Upper lobe of right lung (tissue), 1 donor: ENCODE results near the gene RBM5. TPM values are rescaled to one million over a fixed set of nuclear protein-coding genes. Genes with fewer than 3 reads are reported as not detected.

ENCODE experiments used
- ATAC-seq: fragments of 200-7000 bp; cut with Tn5 transposase; one replicate; pipeline ENCODE4 v1.9.1; 2020; ENCODE audit warnings: mild to moderate bottlenecking, moderate library complexity
- DNase-seq: peaks from one replicate; pipeline ENCODE4 v3.0.0-alpha.2; 2020
- H3K27ac ChIP-seq: fragments of 200-600 bp; one replicate; pipeline ENCODE4 v1.8.0; 2022
- H3K27me3 ChIP-seq: fragments of 200-600 bp; one replicate; pipeline ENCODE4 v1.8.0; 2022; ENCODE audit warnings: mild to moderate bottlenecking
- H3K36me3 ChIP-seq: fragments of 200-600 bp; one replicate; pipeline ENCODE4 v1.8.0; 2022
- H3K4me1 ChIP-seq: fragments of 200-600 bp; one replicate; pipeline ENCODE4 v1.8.0; 2022
- H3K4me3 ChIP-seq: fragments of 200-600 bp; one replicate; pipeline ENCODE4 v1.8.0; 2022; ENCODE audit warnings: mild to moderate bottlenecking
- H3K9me3 ChIP-seq: fragments of 200-600 bp; one replicate; pipeline ENCODE4 v1.8.0; 2022
- CTCF ChIP-seq: fragments of 200-600 bp; IDR thresholded peaks from one replicate; pipeline ENCODE4 v1.8.0; 2022; ENCODE audit warnings: antibody characterized with exemption
- intact Hi-C: fragments of 100-400 bp; cut with DNase I; formaldehyde crosslinking; loops from one replicate; pipeline ENCODE4 v1.11.0; 2022
- total RNA-seq: library from RNA; stranded (reverse); fragmentation: NEBNext Ultra II Directional; extraction: Animal tissue kit (Norgen Biotek cat#: 25700); gene quantifications from one replicate; pipeline ENCODE4 v1.2.1, GENCODE V29; 2021
- donor health status: DM: no; HTN: yes; CAD: no; lungs with severe emphysema.

The RBM5 gene
- total RNA-seq, 1 donor from 2014 or later, result 161 TPM

DNA sequence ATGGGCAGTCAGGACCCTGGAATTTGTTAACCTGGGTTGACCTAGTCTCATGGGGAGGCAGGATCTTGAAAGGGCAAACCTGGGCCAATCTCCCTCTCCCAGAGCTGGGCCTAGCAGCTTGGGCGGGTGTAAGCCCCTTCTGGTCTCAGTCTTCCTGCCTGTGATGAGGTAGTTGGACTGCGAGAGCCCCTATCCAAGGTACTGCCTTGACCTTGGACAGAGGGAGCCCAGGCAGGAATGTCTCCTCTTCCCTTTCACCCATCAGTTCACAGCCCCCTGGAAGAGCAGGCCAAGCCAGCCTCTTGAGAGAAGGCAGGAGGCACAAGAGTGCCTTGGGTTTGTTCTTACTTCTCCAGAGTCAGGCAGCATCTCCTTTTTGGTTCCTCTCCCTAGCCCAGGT lies 41.7 kb downstream of the RBM5 start:
- H3K4me1 ChIP-seq, result peaks cover 7% of the 10 kb centered on the region
- TF ChIP-seq CTCF, result no peak
- ATAC-seq (no peak), DNase-seq (no peak)
- H3K36me3 ChIP-seq, result no peaks in the 10 kb centered on the region
- intact Hi-C loops, result no loop called here
- no peak overlapping the region for H3K27ac ChIP-seq
- H3K27me3 ChIP-seq, result no peaks in the 10 kb centered on the region
- no peak overlapping the region for H3K4me3 ChIP-seq
- no peaks in the 10 kb centered on the region for H3K9me3 ChIP-seq

- Histone ChIP-seq H3K27ac (no peak overlapping the region), H3K36me3 (no peaks in the 10 kb centered on the region), H3K27me3 (no peaks in the 10 kb centered on the region), H3K9me3 (no peaks in the 10 kb centered on the region), H3K4me3 (no peak overlapping the region), H3K4me1 (no peaks in the 10 kb centered on the region)
- intact Hi-C loops, result no loop called here
- DNase-seq, result no peak
- no peak for TF ChIP-seq CTCF
- ATAC-seq, result no peak
Measured at GRCh38 chr3:50132421-50133282, 43.9 kb downstream of the RBM5 start.

GRCh38 chr3:50133283-50133615 lies 44.5 kb downstream of the RBM5 start:
- intact Hi-C loops, result no loop called here
- H3K9me3 ChIP-seq, result no peaks in the 10 kb centered on the region
- no peak for TF ChIP-seq CTCF
- peaks cover 2% of the 10 kb centered on the region for H3K4me1 ChIP-seq
- no peak for DNase-seq
- no peak overlapping the region for H3K4me3 ChIP-seq
- H3K27ac ChIP-seq, result no peak overlapping the region
- ATAC-seq, result no peak
- H3K36me3 ChIP-seq, result no peaks in the 10 kb centered on the region
- H3K27me3 ChIP-seq, result no peaks in the 10 kb centered on the region

DNA sequence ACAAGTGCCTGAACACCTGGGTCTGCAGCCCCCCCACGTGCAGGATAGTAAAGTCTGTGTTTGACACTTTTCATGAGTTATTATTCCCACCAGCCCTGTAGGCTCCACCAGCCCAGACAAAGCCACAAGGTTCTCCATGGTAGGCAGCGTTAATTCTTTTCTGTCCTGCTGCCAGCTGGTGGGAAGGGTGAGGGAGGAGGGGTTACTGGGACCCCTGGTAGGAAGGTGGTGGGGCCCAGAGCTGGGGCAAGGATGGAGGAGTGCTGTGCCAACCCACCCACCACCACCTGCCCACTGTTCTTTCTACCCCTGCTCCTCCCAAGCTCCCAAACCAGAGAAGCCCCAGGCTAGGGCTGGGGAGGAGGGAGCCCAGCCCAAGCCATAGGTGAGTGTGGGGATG lies 45.6 kb downstream of the RBM5 start:
- H3K4me3 ChIP-seq, result no peak overlapping the region
- intact Hi-C loops, result no loop called here
- no peaks in the 10 kb centered on the region for H3K9me3 ChIP-seq
- DNase-seq (no peak), ATAC-seq (no peak)
- no peaks in the 10 kb centered on the region for H3K27me3 ChIP-seq
- no peaks in the 10 kb centered on the region for H3K36me3 ChIP-seq
- H3K4me1 ChIP-seq, result peaks cover 9% of the 10 kb centered on the region
- no peak for TF ChIP-seq CTCF
- no peak overlapping the region for H3K27ac ChIP-seq

- no peaks in the 10 kb centered on the region for H3K9me3 ChIP-seq
- H3K4me3 ChIP-seq, result no peak overlapping the region
- no peaks in the 10 kb centered on the region for H3K36me3 ChIP-seq
- H3K27ac ChIP-seq, result no peak overlapping the region
- H3K4me1 ChIP-seq, result peaks cover 9% of the 10 kb centered on the region
- DNase-seq (no peak), ATAC-seq (no peak)
- intact Hi-C loops, result no loop called here
- no peaks in the 10 kb centered on the region for H3K27me3 ChIP-seq
- TF ChIP-seq CTCF, result no peak
Measured at GRCh38 chr3:50135964-50136363, 47.2 kb downstream of the RBM5 start.
